Smooth muscle cell (in vitro differentiated cells): ENCODE measurements around the gene GLE1. TPM values are rescaled to one million over a fixed set of nuclear protein-coding genes. Genes with fewer than 3 reads are reported as not detected.

ENCODE experiments used
- DNase-seq: peaks from one replicate; lab custom pipeline; 2025; ENCODE audit not compliant: unreplicated experiment; lab: John Stamatoyannopoulos, UW
- H2AFZ ChIP-seq: fragments of 200-600 bp; sonication (generic); 2 replicates; pipeline ENCODE4 v1.6.0; 2016; ENCODE audit warnings: antibody characterized with exemption, low read depth, mild to moderate bottlenecking
- H3F3A ChIP-seq: fragments of 200-600 bp; sonication (generic); 2 replicates; pipeline ENCODE4 v1.6.0; 2017; ENCODE audit warnings: antibody characterized with exemption, low read depth
- H3K27ac ChIP-seq: fragments of 200-600 bp; sonication (generic); 2 replicates; pipeline ENCODE4 v1.5.1; 2016; ENCODE audit warnings: low read depth, mild to moderate bottlenecking
- H3K27me3 ChIP-seq: fragments of 200-600 bp; sonication (generic); 2 replicates; pipeline ENCODE4 v1.6.1; 2016; ENCODE audit warnings: low read depth, mild to moderate bottlenecking
- H3K36me3 ChIP-seq: fragments of 200-600 bp; sonication (generic); 2 replicates; pipeline ENCODE4 v1.5.1; 2016; ENCODE audit warnings: low read depth
- H3K4me1 ChIP-seq: fragments of 200-600 bp; sonication (generic); 2 replicates; pipeline ENCODE4 v1.5.1; 2016; ENCODE audit warnings: low read depth
- H3K4me2 ChIP-seq: fragments of 200-600 bp; sonication (generic); 2 replicates; pipeline ENCODE4 v1.6.0; 2016; ENCODE audit warnings: mild to moderate bottlenecking
- H3K4me3 ChIP-seq: fragments of 200-600 bp; sonication (generic); 2 replicates; pipeline ENCODE4 v1.5.1; 2016; ENCODE audit warnings: mild to moderate bottlenecking
- H3K79me2 ChIP-seq: fragments of 200-600 bp; sonication (generic); 2 replicates; pipeline ENCODE4 v1.6.0; 2016; ENCODE audit warnings: low read depth, mild to moderate bottlenecking
- H3K9ac ChIP-seq: fragments of 200-600 bp; sonication (generic); 2 replicates; pipeline ENCODE4 v1.6.0; 2016; ENCODE audit warnings: low read depth
- H3K9me3 ChIP-seq: fragments of 200-600 bp; sonication (generic); replicated peaks from 2 replicates; pipeline ENCODE4 v1.5.1; 2016; ENCODE audit warnings: low read depth
- H4K20me1 ChIP-seq: fragments of 200-600 bp; sonication (generic); 2 replicates; pipeline ENCODE4 v1.6.0; 2016; ENCODE audit warnings: low read depth
- WGBS: methylation state at CpG from one replicate; pipeline ENCODE4 v1.1.7; 2016; ENCODE audit warnings: low lambda C conversion rate; 5-methylcytosine and 5-hydroxymethylcytosine counted together
- polyA plus RNA-seq: library from polyadenylated mRNA; unstranded; fragments of >200 nt; fragmentation: Nextera tagmentation; extraction: Ambion mirVana; gene quantifications from 2 replicates; pipeline ENCODE4 v1.2.1, GENCODE V29; 2016
- total RNA-seq: library from RNA; depleted of rRNA; stranded (reverse); fragments of >200 nt; gene quantifications from 2 replicates; pipeline ENCODE4 v1.2.3, GENCODE V29; 2014
- TF ChIP-seq, protein P1 (sequence below): fragments of 200-600 bp; sonication (generic); IDR thresholded peaks from 2 replicates; pipeline ENCODE4 v1.5.1; 2017; ENCODE audit warnings: borderline replicate concordance, mild to moderate bottlenecking, antibody characterized with exemption; ENCODE audit not compliant: insufficient read depth, poor library complexity, severe bottlenecking

GLE1 gene, protein sequence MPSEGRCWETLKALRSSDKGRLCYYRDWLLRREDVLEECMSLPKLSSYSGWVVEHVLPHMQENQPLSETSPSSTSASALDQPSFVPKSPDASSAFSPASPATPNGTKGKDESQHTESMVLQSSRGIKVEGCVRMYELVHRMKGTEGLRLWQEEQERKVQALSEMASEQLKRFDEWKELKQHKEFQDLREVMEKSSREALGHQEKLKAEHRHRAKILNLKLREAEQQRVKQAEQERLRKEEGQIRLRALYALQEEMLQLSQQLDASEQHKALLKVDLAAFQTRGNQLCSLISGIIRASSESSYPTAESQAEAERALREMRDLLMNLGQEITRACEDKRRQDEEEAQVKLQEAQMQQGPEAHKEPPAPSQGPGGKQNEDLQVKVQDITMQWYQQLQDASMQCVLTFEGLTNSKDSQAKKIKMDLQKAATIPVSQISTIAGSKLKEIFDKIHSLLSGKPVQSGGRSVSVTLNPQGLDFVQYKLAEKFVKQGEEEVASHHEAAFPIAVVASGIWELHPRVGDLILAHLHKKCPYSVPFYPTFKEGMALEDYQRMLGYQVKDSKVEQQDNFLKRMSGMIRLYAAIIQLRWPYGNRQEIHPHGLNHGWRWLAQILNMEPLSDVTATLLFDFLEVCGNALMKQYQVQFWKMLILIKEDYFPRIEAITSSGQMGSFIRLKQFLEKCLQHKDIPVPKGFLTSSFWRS
- total RNA-seq (14.1 and 16.0 TPM in 2 replicates), polyA plus RNA-seq (11.2 and 11.8 TPM in 2 replicates)

DNA sequence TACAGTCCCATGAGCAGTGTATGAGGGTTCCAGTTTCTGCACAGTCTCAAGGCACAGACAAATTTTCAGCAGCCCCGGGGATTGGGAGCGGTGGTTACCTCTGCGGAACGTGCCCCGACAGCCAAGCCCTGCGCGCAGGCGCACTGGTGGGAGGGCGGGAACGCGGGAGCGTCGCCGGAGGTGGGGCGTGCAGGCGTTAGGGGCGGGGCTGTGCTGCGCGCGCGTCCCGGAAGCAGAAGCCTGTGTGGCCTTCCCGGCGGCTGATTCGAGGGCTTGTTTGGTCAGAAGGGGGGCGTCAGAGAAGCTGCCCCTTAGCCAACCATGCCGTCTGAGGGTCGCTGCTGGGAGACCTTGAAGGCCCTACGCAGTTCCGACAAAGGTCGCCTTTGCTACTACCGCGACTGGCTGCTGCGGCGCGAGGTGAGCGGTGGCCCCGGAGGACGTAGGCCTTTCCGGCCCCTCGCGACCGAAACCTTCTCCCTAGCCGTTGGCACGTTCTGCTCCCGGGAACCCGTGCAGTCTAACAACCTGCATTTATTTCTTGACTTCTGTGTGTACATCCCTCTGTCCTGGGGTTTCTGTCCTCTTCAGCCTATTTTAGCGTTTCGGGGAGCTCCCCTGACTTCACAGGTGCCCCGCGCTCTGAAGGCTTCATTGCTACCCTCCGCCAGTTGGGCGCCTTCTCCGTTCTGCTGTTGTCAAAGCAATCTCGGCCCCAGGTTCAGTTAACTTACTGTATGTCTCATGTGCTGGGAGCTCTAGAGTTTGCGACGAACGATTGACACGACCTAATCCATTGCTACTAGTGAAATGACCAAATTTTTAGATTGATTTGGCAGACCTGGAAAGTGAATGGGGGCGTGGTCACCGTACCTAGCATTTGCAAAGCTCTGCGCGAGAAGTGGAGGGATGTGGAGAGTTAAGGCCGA lies at the start of gene GLE1:
TSS of gene GLE1 (plus strand) at position 235 of the 929 bp plus-strand sequence. CDS start at position 322, 87 bp downstream.
- Histone ChIP-seq H3K79me2 (peaks cover 18% of the 10 kb centered on the region), H4K20me1 (peaks cover 4% of the 10 kb centered on the region), H3K36me3 (no peaks in the 10 kb centered on the region), H3K9ac (peak within 1 kb of the TSS; percentile 82), H2AFZ (peak within 1 kb of the TSS; percentile 19), H3K9me3 (no peaks in the 10 kb centered on the region), H3K4me3 (peak within 1 kb of the TSS; percentile 71), H3K4me1 (peaks cover 7% of the 10 kb centered on the region), H3F3A (no peaks in the 10 kb centered on the region), H3K27ac (peak within 1 kb of the TSS; percentile 43), H3K4me2 (peak within 1 kb of the TSS; percentile 89), H3K27me3 (no peaks in the 10 kb centered on the region)
- DNase-seq = peak; percentile 78
- TF ChIP-seq, protein P1, sequence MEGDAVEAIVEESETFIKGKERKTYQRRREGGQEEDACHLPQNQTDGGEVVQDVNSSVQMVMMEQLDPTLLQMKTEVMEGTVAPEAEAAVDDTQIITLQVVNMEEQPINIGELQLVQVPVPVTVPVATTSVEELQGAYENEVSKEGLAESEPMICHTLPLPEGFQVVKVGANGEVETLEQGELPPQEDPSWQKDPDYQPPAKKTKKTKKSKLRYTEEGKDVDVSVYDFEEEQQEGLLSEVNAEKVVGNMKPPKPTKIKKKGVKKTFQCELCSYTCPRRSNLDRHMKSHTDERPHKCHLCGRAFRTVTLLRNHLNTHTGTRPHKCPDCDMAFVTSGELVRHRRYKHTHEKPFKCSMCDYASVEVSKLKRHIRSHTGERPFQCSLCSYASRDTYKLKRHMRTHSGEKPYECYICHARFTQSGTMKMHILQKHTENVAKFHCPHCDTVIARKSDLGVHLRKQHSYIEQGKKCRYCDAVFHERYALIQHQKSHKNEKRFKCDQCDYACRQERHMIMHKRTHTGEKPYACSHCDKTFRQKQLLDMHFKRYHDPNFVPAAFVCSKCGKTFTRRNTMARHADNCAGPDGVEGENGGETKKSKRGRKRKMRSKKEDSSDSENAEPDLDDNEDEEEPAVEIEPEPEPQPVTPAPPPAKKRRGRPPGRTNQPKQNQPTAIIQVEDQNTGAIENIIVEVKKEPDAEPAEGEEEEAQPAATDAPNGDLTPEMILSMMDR = no peak
- WGBS = 1% methylated on average over 59 of the region's 64 CpGs

DNA sequence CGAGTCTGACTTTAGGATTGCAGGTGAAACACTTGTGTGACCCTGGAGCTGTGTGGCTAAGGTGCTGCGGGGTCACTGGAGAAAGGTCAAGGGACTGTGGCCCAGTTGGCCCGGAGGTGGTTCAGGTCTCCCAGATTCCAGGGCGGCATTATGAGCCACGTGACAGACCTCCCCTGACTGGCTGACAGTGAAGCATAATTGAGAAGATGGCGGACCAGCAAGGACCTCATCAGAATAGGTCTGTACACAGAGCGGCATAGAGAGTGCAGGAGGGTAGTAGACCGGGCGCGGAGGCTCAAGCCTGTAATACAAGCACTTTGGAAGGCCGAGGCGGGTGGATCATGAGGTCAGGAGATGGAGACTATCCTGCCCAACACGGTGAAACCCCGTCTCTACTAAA lies 49.5 kb upstream of the GLE1 start:
- Histone ChIP-seq H3K4me2 (no peak overlapping the region), H3K9me3 (no peaks in the 10 kb centered on the region), H3K4me1 (peaks cover 7% of the 10 kb centered on the region), H3K4me3 (no peak overlapping the region), H3K27me3 (no peaks in the 10 kb centered on the region), H3K36me3 (no peaks in the 10 kb centered on the region), H4K20me1 (peaks cover 14% of the 10 kb centered on the region), H3K9ac (no peak overlapping the region), H3K79me2 (peaks cover 21% of the 10 kb centered on the region), H3K27ac (no peak overlapping the region), H3F3A (no peaks in the 10 kb centered on the region), H2AFZ (no peak overlapping the region)
- no peak for DNase-seq
- 89% methylated on average over 14 of the region's 14 CpGs for WGBS
- TF ChIP-seq, protein P1 = no peak

DNA sequence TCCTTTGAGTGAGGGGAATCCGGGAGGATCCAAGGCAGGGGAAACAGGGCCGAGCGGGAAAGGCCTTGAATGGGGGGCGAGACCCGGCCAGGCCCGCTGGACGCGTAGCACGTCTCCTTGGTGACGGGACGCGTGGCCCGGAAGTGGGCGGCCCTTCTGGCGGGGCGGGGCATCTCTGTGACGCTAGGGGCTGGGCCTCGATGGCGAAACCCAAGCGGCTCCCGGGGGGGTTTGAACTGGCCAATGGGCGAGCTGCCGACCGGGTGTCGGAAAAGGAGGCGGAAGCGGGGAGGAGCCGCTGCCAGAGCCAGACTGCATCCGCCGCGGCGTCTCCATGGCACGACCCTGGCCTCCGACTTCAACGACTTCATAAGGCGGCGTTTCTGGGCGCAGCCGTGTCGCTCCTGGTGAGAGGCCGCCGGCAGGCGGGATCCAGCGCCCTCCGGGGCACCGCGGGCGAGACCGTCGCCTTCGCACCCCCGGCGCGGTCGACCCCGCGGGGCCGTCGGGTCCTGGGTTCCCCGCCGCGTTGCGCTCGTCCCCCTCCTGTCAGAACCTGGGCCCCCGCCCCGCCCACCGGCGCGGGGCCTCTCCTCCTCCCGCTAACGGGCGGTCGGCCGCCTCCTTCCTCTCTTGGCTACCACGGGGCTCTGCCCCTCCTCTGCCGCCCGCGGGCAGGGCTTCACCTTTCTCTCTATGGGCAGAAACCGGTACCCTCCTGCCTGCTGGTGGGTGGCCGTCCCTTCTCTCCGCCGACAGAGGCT lies 48.5 kb upstream of the GLE1 start, which contains the start of gene ODF2:
TSS of gene ODF2 (plus strand) at position 158 of the 764 bp plus-strand sequence. CDS start at position 244, 86 bp downstream.
- peak within 1 kb of the TSS; percentile 83 for H3K9ac ChIP-seq
- H4K20me1 ChIP-seq = peaks cover 14% of the 10 kb centered on the region
- H3K4me1 ChIP-seq = peaks cover 7% of the 10 kb centered on the region
- H3K36me3 ChIP-seq = no peaks in the 10 kb centered on the region
- H3K27me3 ChIP-seq = no peaks in the 10 kb centered on the region
- no peaks in the 10 kb centered on the region for H3F3A ChIP-seq
- peak within 1 kb of the TSS; percentile 100 for H3K4me2 ChIP-seq
- H3K4me3 ChIP-seq = peak within 1 kb of the TSS; percentile 88
- no peaks in the 10 kb centered on the region for H3K9me3 ChIP-seq
- WGBS = under 1% methylated on average over 64 of the region's 82 CpGs
- TF ChIP-seq, protein P1 = no peak
- peak; percentile 94 for DNase-seq
- peaks cover 21% of the 10 kb centered on the region for H3K79me2 ChIP-seq
- H3K27ac ChIP-seq = peak within 1 kb of the TSS; percentile 83
- H2AFZ ChIP-seq = peak within 1 kb of the TSS; percentile 50
